HEK293T (cell line): ENCODE data around the gene CCDC32.

Source experiments
- ARNT ChIP-seq: fragments of 450-650 bp; IDR thresholded peaks from 2 replicates; pipeline ENCODE4 v1.6.1; 2017; ENCODE audit warnings: mild to moderate bottlenecking
- BHLHE40 ChIP-seq: fragments of 450-650 bp; IDR thresholded peaks from 2 replicates; pipeline ENCODE4 v1.6.1; 2016; ENCODE audit warnings: mild to moderate bottlenecking, moderate library complexity, borderline replicate concordance
- CTBP1 ChIP-seq: fragments of 450-650 bp; IDR thresholded peaks from 2 replicates; pipeline ENCODE4 v1.6.1; 2016; ENCODE audit warnings: borderline replicate concordance
- ELF4 ChIP-seq: fragments of 450-650 bp; IDR thresholded peaks from 2 replicates; pipeline ENCODE4 v1.6.1; 2017; ENCODE audit warnings: antibody characterized with exemption
- FOXA1 ChIP-seq: fragments of 450-650 bp; IDR thresholded peaks from 2 replicates; pipeline ENCODE4 v1.6.1; 2016; ENCODE audit warnings: mild to moderate bottlenecking
- FOXK2 ChIP-seq: fragments of 450-650 bp; IDR thresholded peaks from 2 replicates; pipeline ENCODE4 v1.6.1; 2016; ENCODE audit warnings: mild to moderate bottlenecking
- FOXM1 ChIP-seq: fragments of 450-650 bp; IDR thresholded peaks from 2 replicates; pipeline ENCODE4 v1.6.1; 2017; ENCODE audit warnings: mild to moderate bottlenecking, borderline replicate concordance
- HDGF ChIP-seq: fragments of 450-650 bp; IDR thresholded peaks from 2 replicates; pipeline ENCODE4 v1.6.1; 2017; ENCODE audit warnings: antibody characterized with exemption, borderline replicate concordance
- LEF1 ChIP-seq: fragments of 450-650 bp; IDR thresholded peaks from 2 replicates; pipeline ENCODE4 v1.6.1; 2017; ENCODE audit warnings: mild to moderate bottlenecking, borderline replicate concordance
- SP1 ChIP-seq: fragments of 450-650 bp; IDR thresholded peaks from 2 replicates; pipeline ENCODE4 v1.6.1; 2017
- SUZ12 ChIP-seq: fragments of 450-650 bp; IDR thresholded peaks from 2 replicates; pipeline ENCODE4 v1.6.1; 2016; ENCODE audit warnings: mild to moderate bottlenecking
- TARDBP ChIP-seq: fragments of 450-650 bp; IDR thresholded peaks from 2 replicates; pipeline ENCODE4 v1.6.1; 2016
- ZNF384 ChIP-seq: fragments of 450-650 bp; IDR thresholded peaks from 2 replicates; pipeline ENCODE4 v1.6.1; 2016

GRCh38 chr15:40543082-40543481, 21.8 kb downstream of the CCDC32 start:
- TF ChIP-seq SP1 (no peak), FOXA1 (no peak), ARNT (no peak), ELF4 (no peak), TARDBP (no peak), CTBP1 (no peak), FOXM1 (no peak), FOXK2 (no peak), SUZ12 (no peak), BHLHE40 (no peak), ZNF384 (no peak), HDGF (no peak), LEF1 (no peak)
